Hematopoietic multipotent progenitor cell treated with erythropoietin and hydrocortisone succinate and interleukin-3 and kit ligand, for 6 days (in vitro differentiated cells): ENCODE data around the gene TJP1.
"Not testable (repeated sequence)": the region's sequence is repeated elsewhere in the genome, so short reads cannot be mapped to it uniquely, and the experiment has no call there.

ENCODE experiments used
- DNase-seq: peaks from one replicate; pipeline ENCODE4 v3.0.0-alpha.2; 2015

The TJP1 gene

GRCh38 chr15:29680465-29681165 is 141.7 kb downstream of the TJP1 start:
- DNase-seq: no peak

DNA sequence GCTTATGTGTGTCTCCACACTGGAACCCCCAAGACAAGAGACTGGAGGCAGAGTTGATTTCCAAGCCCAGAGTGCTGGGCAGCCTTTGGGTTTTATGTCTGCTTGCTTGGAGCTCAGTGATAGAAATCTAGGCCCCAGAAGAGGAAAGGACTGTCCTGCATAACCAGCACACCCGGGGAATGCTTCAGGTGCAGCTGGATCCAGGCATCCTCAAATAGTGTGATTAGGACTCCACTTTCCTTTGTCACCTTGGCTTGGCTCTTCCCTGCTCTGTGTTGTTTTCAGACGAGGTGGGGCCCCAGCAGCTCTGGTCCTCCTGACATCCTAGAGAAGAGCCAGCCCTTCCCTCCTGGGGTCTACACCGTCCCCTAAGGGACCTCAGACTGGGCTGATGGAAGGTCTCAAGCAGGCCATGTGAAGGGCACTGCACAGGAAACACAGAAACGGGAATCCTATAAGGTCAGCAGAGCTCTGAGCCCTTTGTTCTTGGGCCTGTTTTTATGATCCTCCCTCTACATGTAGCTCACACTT is 143.7 kb downstream of the TJP1 start:
- DNase-seq: no peak

DNA sequence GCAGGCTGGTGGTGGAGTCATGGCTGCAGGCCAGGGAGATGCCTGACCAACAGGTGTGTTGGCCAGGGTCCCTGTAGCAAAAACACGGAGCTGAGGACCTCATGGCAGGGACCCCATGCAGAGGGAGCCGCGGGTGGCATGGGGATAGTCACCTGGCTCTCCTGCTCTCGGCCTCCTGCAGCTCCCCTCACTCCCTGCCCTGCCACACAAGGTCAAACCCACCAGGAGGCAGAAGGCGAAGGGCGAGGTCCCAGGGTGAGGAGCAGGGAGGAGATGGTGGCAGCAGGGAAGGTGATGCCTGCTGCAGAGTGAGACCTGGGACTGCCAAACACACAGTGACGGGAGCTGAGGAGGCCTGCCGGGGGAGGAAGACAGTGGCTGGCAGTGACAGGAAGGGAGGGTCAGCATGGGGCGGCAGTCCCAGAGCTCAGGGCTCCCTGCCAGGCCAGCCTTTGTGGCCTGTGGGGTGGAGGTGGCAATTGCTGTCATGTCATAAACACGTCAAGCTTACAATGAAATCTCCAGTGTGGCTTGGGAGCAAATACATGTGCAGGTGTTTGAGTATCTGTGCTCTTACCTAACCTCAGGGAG is 144.3 kb downstream of the TJP1 start:
- DNase-seq: no peak

GRCh38 chr15:29677455-29677854 is 144.8 kb downstream of the TJP1 start:
- DNase-seq: no peak

- no peak for DNase-seq
These were observed 145.3 kb downstream of the TJP1 start for GRCh38 chr15:29676961-29677402.

DNA sequence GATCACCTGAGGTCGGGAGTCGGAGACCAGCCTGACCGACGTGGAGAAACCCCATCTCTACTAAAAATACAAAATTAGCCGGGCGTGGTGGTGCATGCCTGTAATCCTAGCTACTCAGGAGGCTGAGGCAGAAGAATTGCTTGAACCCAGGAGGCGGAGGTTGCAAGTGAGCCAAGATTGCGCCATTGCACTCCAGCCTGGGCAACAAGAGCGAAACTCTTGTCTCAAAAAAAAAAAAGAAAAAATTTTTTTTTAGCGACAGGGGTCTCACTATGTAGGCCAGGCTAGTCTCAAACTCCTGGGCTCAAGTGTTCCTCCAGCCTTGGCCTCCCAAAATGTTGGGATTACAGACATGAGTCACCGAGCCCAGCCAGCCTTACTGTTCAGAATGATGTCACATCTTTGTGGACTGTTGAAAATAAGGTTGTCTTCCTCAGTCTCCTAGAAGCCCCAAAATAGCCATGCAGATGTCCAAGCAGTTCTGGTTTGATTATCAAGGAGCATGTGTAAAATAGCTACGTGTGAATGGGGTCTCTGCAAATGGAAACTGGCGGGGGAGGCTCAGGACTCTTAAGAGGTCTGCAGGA is 145.8 kb downstream of the TJP1 start:
- not testable (repeated sequence) for DNase-seq

DNA sequence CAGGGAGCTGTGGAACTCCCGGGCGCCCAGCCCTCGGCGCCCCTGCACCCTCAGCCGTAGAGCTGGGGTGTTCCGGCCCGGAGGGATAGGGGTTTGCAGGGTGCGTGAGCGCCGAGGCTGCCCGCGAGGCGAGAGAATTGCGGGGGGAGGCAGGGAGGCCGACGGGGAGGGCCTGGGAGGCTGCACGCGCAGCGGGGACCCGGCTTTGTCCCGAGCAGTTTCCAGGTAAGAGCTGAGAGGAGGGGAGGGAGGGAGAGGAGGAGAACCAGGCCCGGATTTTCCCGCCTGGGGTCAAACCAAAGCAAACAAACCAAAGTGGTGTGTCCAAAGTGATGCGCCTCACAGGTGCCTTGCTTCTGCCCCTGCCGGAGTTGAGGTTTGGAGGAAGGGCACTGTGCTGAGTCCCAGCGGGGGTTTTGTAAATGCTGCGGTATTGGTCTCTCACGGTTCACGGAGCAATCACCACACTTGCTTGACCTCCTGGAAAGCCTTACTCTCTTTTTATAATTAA is 146.4 kb downstream of the TJP1 start:
- no peak for DNase-seq

GRCh38 chr15:29674661-29675533 is 147.4 kb downstream of the TJP1 start:
- no peak for DNase-seq

GRCh38 chr15:29672923-29673809 is 149.1 kb downstream of the TJP1 start:
- no peak for DNase-seq

GRCh38 chr15:29672446-29672845 is 149.8 kb downstream of the TJP1 start:
- DNase-seq: no peak

GRCh38 chr15:29672046-29672445 is 150.2 kb downstream of the TJP1 start:
- not testable (repeated sequence) for DNase-seq

- DNase-seq: no peak
These were observed 151.0 kb downstream of the TJP1 start for GRCh38 chr15:29670998-29671981.

DNA sequence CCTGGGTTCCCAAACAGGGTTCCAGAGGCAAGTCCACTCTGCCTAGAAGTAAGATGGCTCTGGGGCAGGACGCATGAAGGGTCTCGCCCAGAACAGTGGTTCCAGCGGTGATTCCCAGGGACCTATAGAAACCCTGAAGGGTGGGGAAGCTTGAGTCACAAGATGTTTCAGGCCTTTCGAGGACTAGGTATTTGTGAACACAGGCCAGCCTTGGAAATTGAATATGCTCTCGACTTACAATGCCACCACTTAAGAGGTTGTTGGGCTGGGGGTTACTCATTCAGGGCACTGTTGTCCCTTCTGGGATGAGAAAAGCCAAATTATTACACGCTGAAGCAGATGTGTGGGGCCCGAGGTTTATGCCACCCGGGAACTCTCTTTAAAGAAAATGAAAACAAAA is 152.0 kb downstream of the TJP1 start:
- DNase-seq: no peak

DNA sequence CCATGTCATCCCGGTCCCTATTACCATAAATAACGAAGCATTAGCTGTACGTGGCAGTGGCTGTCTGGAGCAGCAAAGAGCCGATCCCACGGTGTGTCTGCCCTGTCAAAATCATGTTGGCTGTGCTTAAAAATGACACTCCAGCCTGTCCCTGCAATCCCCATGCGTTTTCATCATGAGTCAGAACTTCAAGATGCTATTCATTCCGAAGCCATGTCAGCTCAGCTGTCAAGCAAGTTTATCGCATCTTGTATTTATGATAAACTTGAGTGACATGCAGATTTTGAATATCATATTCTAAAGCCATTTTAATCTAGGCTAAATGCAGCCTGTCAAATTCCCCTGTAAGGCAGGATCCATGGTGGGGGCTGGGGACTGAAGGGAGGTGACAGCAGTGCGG is 152.4 kb downstream of the TJP1 start:
- DNase-seq: no peak

GRCh38 chr15:29668120-29668602 is 154.1 kb downstream of the TJP1 start:
- peak; percentile 84 for DNase-seq

DNA sequence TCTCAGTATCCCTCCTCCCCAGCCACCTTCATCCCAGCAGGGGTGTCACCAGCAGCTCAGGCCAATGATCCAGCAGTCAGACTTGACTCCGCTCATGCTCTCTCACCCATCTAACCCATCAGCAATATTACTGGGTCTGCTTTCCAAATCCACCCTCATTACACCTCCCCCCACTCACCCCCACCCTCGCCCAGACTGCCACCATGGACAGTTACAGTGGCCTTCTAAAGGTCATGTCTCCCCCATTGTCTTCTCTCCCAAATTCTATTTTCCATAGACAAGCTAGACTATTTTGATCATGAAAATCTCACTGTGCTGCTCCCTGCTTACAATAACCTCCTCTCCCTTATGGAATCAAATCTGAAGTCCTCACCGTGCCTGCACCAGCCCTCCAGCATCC is 156.0 kb downstream of the TJP1 start:
- DNase-seq: no peak

DNA sequence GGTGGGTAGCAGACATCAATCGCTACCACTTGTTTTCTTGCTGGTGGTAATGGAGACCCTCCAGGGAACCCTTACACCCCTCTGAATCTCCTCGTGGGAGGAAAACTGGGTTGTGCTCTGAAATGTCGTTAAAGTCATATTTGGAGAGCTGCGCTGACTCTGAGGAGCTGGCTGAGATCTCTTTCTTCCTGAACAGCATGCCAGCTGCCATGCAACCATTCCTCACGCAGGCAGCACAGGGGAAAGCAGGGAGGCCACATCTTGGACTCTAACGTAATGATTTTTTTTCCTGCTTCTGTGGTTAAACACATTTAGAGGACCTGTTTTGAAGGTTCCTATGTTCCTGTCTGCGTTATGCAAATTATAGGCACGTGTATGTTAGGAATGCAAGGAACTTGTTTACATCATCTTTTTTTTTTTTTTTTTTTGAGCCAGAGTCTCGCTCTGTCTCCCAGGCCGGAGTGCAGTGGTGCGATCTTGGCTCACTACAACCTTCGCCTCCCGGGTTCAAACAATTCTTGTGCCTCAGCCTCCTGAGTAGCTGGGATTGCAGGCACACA is 156.7 kb downstream of the TJP1 start:
- no peak for DNase-seq

- no peak for DNase-seq
These were observed 157.9 kb downstream of the TJP1 start for GRCh38 chr15:29664406-29664805.

DNA sequence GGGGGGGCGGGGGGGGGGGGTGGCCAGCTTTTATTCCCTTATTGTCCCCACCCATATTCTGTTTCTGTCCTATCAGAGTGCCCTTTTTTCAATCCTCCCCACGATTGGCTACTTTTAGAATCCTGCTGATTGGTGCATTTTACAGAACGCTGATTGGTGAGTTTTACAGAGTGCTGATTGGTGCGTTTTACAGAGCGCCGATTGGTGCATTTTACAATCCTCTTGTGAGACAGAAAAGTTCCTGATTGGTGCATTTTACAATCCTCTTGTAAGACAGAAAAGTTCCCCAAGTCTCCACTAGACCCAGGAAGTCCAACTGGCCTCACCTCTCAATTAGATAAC is 164.8 kb downstream of the TJP1 start:
- not testable (repeated sequence) for DNase-seq
